ENCODE results near the gene GAL.

The GAL gene

DNA sequence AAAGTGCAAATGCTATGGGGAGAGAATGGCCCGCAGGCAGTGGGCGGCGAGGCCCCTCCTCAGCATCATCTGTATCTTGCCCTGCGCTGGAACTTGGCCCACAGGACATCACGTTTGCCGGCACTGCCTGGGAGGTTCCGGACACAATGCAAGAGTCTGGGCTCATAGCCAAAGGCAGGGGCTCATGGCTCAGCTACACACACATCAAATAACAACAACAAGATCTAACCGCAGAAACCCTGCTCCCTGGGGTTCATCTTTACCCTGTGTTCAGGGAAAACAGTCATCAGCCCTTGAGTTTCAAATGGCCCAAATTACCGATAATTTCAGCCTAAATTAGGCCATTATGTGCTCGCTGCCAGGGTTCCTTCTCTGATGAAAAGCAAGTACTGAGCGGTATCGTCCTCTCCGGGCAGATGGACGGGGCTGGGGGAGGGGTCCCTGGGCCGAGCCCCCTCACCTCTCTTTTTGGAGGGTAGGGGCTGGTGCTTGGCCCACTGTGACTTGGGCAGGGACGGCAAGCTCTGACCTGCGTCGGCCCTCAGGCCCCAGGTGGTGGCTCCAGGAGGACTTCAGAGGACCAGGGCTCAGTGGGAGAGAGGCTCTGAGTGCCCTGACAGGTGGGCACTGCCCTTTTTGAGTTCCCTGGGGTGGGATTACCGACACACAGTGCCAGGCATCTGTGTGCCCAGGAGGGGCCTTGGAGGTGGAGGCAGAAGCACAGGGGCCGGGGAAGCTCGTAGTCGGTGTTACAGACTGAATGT is 25.0 kb upstream of the GAL start:
- no peak for DNase-seq

DNA sequence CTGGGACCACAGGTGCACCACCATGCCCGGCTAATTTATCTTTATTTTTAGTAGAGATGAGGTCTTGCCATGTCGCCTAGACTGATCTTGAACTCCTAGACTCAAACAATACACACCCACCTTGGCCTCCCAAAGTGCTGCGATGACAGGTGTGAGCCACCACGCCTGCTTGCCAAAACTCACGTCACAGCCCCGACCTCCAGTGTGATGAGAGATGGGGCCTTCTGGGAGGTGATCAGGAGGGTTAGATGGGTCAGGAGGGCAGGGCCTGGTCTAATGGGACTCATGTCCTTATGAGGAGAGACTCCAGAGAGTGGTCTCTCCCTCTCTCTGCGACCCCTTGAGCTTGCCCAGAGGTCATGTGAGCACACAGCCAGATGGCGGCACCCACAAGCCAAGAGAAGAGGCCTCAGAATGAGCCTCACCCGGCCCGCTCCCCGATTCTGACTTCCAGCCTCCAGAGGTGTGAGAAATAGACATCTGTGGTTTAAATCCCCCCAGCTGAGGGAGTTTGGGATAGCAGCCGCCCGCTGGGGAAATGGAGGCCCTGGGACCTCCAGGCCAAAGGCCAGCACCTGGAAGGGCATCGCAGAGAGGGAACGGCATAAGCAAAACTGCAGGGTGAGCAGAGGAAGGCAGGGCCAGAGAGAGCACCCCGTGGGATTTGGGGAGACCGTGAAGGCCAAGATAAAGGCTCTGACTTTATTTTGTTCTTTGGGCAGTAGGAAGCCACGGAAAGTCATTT is 24.1 kb upstream of the GAL start:
- DNase-seq = no peak

DNA sequence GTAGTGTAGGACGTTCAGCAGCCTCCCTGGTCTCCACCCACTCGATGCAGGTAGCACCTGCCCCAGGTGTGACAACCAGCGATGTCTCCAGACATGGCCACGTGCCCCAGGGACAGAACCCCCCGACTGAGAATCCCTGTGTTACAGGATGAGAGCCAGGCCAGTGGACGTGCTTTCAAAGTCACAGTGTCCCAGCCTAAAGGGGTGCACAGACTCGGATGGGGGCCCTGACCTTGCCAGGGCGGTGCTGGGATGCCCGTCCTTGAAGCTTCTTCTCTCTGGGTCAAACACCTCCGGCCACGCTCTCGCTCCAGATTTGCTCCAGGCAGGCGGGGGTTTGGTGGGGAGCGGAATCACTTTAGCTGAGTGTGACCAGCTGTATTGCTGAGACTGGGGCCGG is 23.3 kb upstream of the GAL start:
- no peak for DNase-seq

DNA sequence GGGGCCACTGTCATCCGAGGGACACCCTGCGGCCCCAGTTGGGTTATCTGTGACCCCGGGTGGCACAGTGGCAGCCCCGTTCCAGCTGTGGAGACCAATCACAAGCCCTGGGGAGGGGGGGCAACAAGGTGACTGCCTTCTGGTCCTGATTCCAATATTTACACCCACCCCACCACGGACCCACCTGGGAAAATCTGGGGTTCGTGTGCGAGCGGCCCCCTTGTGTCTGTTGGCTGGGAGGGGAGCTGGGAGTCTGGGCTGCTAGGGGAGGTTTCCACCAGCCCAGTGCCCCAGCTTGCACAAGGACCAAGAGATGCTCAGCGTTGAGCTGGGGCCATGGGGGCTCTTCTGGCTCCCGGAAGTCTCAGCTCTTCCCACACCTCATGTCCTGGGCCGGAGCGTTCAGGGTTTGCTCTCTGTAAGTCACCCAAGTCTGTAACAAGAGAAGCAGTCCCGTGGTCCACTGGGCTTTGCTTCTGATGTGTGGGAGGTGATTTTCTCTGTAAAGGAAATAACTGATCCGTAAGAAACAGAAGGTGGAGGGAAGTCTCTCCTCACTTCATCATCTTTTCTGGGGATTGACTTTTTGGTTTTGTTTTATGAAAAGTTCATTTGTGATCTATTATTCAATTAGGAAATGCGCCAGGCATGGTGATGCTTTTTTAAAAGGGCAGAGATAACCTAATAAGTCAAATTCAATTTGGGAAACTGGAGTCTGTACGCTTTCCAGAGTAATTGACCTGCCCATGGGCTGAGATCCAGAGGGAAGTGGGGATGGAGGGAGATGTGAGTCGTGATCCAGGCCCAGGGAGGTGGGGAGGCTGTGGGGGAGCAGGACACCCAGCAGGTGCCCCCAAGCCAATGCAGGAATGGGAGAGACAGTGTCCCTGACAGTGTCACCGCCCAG is 22.4 kb upstream of the GAL start:
- DNase-seq = no peak

DNA sequence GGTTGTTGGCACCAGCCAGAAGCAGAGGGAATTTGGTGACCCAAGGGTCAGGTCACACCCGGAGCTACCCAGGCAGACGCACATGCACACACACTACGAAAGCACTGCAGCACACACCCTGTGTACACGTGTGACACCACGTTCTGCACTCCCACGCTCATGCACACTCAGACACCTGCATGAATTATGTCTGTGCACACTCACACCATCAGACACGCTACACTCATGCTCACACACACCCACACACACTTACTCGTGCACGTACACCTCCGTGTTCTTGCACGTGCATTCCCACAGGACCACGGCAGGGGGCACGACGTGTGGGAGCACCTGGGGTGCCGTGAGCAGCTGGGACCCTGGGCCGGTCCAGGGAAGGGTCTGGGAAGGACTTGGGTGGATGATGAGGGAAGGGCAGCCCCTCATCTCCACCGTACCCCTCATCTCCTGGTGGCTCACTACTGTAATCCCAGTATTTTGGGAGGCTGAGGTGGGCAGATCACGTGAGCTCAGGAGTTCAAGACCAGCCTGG is 20.8 kb upstream of the GAL start:
- no peak for DNase-seq

DNA sequence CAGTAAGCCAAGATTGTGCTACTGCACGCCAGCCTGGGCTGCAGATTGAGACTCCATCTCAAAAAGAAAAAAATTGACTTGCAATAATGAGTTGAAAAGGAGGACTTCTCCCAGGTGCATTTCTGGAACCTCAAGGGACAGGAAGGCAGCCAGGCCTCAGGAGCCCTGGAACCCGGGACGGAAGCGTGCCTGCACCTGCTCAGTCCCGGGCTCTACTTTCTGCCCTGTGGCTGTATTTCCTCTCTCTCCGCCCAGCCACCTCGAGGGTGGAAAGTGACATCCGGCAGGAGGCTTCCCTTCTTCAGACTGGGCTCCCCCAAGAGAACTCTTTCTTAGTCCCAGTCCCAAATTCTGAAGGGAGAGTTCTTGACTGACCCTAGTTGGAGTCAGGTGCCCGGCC is 20.2 kb upstream of the GAL start:
- no peak for DNase-seq

DNA sequence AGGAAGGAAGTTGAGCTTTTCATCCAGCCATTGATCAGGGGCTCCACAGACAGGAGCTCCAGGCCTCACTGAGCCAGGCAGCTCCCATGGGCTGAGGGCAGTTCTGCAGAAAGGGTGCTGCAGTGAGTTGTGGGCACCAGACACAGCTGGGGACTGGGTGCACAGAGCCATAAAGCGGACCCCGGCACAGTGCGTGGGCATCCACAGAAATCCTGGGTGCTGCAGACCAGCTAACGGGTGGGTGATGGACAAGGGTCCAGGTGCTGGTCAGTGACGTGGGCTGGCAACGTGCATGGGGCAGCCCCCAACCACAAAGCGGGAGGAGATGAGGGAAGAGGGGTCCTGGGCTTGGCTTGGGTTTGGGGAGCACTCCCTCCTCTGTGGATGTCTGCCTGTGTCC is 19.4 kb upstream of the GAL start:
- no peak for DNase-seq

DNA sequence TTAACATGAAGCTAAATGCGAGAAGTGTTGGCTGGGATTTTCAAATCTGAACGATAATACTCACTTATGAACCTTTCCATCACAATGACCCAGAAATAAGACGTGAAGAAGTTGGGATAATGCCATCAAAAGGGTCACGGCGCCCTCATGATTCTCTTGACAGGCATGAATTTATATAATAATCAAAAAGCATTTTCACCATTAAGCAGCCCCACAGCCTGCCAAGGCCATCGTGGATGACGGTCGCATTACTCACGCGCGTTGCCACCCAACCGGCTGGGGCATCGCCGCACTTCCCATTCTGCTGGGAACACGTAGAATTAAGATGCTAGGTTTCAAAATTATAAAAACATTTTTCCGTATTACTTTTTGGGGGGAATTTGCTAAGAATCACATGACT is 18.9 kb upstream of the GAL start:
- no peak for DNase-seq

DNA sequence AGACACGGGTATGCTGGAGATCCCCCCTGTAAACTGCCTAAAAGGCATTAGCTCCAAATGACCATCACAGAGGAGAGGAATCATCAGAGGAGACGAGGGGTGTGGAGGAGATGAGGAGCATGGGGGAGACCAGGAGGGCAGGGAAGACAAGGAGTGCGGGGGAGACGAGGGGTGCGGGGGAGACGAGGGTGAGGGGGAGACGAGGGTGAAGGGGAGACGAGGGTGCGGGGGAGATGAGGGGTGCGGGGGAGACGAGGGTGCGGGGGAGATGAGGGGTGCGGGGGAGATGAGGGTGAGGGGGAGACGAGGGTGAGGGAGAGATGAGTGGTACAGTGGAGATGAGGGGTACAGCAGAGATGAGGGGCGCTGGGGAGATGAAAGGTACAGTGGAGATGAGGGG is 17.5 kb upstream of the GAL start:
- DNase-seq = no peak

DNA sequence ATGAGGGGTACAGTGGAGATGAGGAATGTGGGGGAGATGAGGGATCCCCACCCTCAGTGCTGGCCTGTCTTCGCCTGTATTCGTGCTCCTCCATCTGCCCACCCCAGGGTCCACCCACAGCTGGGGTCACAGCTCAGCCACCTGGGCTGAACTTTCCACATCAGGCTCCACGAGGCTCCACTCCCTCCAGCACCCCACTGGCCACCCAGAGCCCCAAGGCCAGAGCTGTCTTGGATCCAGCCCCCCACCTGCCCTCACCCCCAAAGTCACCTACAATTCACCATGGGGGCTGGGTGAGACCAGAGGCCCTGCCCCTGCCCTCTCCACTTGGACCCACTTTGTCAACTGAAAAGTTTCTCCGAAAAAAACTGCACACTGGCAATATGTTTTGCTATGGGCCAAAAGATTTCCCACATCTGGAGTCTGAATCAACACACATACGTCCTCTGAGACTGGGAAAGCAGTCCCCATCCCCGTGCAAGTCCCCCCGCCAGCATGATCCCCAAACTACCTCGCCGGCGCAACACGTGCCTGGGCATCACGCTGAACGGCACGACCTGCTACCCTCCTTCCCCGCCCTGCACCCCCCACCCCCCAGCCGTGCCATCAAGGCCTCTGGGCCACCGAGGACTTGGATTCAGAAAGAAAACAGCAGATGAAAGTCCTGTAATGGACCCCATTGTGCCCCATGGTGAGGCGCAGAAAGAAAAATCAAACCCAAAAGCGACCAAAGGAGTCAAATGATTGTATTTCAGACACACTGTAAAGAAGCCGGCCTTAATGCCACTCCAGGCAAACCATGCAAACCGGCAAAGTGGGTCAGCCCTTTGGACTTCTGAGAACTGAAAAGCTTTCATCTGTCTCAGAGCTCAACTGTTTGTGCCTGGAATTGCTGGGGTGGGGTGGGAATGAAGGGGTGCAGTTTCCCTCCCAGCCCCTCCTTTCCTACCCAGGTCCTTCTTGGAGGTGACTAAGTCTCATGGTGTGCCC is 16.5 kb upstream of the GAL start:
- DNase-seq = no peak

DNA sequence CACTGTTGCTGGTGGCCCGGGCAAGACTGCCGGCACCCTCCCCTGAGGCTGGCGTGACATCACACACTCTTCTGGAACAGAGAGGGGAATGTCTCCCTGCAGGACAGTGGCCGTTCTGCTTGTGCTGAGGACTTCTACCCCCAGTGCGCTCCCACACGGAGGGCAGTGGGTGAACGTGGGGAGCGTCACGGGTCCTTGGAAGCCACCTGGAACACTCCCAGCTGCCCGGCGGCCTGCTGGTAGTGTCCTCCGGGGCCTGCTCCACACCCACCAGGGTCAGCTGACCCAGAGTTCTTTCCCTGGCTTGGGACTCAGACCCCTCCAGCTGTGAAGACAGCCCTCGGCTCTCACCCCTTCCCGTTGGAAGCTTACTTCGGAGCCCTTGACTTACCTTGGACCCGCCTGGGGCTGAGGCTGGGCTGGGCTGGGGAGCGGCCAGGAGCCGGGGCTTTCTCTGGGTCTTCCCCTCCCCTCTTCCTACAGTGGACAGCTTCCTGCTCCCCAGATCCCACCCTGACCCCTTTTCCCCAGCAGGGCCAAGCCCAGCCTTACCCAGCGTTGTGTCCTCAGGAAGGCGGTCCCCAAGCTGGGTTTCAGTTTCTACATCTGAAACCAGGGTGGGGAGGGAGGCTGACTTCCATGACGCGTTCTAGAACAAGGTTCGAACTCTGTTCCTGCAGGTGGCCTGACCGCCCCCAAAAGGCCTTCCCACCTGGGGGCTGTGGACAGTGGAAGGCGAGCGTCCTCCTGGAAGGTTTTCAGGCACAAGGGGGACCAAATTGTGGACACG is 14.8 kb upstream of the GAL start:
- no peak for DNase-seq

DNA sequence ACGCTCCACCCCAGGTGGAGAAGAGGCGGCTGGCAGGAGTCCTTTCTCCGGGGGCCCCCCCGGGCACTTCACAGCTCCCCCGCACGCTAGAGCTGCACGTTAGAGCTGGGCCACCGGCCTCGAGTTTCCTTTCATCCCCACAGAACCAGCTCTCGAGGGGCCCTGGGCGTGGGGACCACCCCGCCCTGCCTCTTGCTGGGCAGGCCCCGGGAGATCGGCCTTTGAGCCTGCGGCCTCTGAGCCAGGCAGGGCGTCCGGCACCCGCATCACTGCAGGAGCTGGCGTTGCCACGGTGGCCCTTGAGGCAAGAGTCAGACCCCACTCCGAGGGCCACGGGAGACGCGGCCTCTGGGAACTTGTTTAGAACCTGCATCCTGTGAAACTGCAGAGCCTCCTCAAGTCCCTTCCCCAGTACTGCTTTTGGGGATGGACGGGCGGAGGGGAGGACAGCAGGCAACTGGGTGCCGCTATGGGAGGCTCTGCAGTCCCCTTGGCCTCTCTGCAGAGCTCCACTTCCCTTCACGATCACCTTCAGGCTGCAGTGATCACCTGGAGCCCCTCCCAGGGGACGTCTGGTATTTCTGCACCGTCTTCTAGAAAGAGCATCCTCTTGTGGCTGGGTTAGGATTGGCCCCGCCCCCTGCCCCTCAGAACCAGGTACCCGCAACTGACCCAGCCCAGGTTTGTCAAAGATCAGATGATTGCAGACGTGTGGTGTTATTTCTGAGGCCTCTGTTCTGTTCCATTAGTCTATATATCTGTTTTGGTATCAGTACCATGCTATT is 13.9 kb upstream of the GAL start:
- DNase-seq = no peak

DNA sequence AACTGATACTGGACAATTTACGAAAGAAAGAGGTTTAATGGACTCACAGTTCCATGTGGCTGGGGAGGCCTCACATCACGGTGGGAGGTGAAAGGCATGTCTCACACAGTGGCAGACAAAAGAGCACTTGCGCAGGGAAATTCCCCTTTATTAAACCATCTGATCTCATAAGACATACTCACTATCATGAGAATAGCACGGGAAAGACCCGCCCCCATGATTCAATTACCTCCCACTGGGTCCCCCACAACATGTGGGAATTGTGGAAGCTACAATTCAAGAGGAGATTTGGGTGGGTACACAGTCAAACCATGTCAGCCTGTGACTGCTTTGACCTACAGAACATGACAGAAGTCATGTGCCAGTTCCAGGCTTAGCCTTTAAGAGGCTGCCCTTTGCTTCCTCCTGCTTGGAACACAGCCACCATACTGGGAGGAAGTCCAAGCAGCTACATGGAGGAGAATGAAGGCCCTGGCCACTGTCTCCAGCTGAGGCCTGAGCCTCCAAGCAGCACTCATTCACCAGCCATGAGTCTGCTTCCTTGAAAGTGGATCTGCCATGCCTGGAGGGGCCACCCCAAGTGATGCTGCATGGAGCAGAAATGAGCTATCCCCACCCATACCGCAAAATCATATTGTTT is 10.9 kb upstream of the GAL start:
- DNase-seq = no peak

DNA sequence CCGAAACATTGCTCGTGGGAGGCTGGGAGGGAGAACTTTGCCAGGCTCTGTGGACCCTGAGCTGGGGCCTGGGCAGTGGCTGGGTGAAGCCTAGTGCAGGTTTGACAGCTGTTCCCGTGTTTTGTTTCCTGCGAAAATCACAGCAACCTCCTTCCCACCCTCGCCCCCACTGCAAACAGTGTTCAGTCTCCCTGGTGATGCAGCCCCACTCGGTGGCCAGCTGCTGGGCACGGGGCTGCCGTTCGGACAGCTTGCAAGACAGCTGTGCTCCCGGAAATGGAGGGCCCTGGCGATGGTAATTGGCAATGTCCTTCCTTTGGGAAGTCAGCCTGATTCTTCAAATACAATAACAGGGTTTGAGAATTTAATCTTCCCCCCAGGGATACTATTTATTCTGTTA is 10.4 kb upstream of the GAL start:
- DNase-seq = no peak

DNA sequence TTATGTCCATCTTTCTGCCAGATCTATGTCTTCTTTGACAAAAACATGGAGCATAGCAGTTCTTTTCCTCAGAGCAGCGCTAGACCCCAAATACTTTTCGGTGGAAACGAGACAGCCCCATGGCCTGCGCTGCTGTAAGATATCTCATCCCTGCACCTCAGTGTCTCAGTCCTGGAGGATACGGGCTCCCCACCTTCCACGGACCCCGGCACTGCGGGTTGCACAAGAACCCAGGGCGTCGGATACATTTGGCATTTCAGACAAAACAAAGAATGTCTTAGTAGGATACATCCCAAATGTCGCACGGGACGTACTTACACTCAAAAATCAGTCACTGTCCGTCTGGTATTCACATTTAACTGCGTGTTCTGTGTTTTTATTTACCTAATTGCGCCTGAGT is 9.9 kb upstream of the GAL start:
- no peak for DNase-seq

DNA sequence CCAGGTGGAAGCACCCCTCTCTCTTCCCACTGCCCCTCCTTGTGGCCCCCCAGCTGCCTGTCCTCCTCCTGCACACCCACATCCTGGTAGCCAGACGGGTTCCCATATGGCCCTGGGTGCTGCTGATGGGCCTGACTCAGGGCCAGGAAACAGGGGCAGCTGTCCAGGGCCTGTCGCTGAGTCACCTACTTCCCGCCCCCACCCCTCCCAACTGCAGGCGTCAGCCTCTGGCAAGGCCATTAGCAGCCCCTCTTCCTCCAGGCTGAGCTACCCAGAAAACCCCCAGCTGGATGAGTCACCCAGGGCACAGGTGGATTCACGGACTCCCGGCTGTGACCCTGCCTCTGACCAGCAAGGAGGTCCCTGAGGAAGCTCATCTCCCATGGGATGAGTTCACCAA is 6.9 kb upstream of the GAL start:
- DNase-seq = no peak

DNA sequence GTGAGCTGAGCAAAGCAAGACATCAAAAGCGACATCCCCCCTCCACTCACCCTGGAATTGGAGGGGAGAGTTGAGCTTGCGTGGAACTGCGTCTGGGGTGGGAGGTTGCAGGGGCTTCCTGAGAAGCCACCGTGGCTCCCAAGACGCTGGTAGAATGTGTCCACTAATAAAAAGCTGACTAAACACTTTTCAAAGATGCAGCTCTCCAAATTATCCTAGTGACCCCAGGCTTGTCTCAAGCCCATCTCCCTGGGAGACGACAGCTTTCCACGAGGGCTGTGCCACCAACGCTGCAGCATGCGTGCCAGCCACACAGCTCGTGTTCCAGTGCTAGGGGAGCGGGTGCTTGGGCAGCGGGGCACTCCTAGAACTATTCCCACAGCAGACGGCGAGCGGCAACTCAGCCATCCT is 6.3 kb upstream of the GAL start:
- DNase-seq = no peak

DNA sequence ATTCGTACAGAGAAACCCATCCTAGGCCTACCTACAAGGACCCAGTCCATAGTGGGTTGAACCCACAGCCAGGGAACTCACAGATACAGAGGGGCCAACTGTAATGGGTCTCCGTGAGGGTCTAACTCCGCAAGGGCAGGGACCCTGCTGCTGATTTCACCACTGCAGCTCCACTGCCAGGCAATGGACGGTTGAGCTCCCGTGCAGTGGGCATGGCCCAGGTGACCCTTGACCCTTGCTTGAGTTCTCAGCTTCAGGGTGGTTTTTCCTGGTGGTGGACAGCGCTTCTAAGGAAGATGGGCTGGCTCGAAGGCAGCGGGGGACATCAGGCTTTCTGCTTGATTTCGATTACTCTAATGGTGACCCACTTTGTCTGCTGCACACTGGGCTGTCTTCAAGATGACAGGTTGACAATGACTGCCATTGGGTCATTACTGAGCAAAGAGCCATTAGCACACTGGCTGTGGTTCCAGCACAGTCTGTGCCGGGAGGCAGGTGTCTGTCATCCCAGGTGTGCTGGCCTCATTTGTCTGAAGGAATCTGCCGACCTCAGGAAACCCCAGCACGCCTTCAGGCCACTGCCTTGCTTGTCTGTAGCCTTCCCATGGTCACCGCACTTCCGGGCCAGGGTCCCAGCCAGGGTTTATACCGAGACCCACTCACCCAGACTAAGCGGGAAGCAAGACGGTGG is 3.7 kb upstream of the GAL start:
- no peak for DNase-seq

DNA sequence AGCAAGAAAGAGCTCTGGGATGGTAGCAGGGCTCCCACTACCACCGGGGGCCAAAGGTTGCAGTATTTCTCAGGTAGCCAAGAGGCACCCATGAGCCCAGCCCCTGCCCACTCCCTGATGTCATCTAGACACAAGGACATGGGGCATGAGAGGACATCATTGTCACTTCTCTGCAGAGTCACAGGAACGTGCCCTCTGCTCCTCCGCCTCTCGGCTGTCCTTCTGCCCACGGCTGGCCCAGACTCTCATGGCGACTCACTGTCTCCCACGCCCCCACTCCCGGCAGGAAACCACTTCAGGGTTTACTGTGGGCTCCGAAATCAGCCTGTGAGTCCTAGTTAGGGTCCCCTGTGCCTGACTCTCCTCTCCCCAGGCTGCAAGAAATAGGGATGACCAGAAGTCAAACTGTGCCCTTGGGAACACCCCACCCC is 1.8 kb upstream of the GAL start:
- no peak for DNase-seq
